Stimulated activated naive CD8-positive, alpha-beta T cell treated with anti-CD3 and anti-CD28 coated beads, Interleukin-15, amount 100 ng/mL, for 72 hours (primary cell): ENCODE data around the gene MYOM1.

Source experiments
- ATAC-seq: fragments of 150-1000 bp; cut with Tn5 transposase; 2 replicates; pipeline ENCODE4 v1.10.0; 2021; ENCODE audit warnings: mild to moderate bottlenecking, moderate library complexity
- DNase-seq, 2 donors: peaks; one replicate each; pipeline ENCODE4 v3.0.0; 2021 to 2022
- H3K27ac Mint-ChIP-seq, 2 donors: one replicate each; pipeline ENCODE4 v1.8.0; 2022; ENCODE audit warnings: mild to moderate bottlenecking in 2 of 2, mixed read lengths in 2 of 2, moderate library complexity in 2 of 2
- H3K27me3 Mint-ChIP-seq: one replicate; pipeline ENCODE4 v1.8.0; 2022; ENCODE audit warnings: mixed read lengths
- H3K4me1 Mint-ChIP-seq: one replicate; pipeline ENCODE4 v1.8.0; 2022; ENCODE audit warnings: mild to moderate bottlenecking, mixed read lengths
- H3K4me3 Mint-ChIP-seq, 2 donors: one replicate each; pipeline ENCODE4 v1.8.0; 2022; ENCODE audit warnings: mild to moderate bottlenecking in 2 of 2, mixed read lengths in 2 of 2, moderate library complexity in 1 of 2
- H3K9me3 Mint-ChIP-seq, 2 donors: one replicate each; pipeline ENCODE4 v1.8.0; 2022; ENCODE audit warnings: mixed read lengths in 2 of 2

Gene MYOM1

GRCh38 chr18:3219631-3220335, at the start of gene MYOM1:
MYOM1 (minus strand) TSS chr18:3219968; CDS start chr18:3215223, 4,745 bp downstream.
- no peak for DNase-seq
- ATAC-seq = no peak
- no peaks in the 10 kb centered on the region for H3K9me3 Mint-ChIP-seq
- H3K4me3 Mint-ChIP-seq = no peak within 1 kb of the TSS
- no peak within 1 kb of the TSS for H3K27ac Mint-ChIP-seq
- no peaks in the 10 kb centered on the region for H3K4me1 Mint-ChIP-seq
- H3K27me3 Mint-ChIP-seq = no peaks in the 10 kb centered on the region

DNA sequence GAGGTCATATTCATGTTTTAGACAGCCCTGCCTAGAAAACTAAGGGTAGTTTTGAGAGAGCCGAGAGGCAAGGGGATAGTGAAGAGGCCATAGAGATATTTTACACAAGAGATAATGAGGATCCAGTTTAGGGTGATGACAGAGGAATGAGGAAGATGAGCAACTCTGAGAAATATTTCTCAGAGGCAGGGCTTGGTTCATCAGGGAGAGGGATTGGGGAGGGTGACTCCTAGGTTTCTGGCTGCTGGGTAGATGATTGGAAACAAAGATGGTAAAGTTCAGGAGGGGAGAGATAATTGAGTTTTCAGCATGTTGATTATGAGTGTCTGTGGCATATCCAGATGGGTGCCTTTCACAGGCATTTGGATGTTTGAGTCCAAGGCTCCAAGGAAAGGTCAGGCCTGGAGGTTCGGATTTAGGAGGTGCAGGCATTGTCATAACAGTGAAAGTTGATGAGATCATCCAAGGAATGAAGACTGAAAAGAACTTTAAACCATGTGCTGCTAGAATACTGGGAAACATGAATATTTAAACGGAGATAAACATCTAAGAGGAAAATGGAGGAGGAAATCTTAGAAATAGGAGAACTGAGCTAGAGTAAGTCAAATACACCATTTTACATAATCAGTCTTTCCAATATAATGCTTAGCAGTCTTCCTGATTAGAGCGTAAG, 49.6 kb upstream of the MYOM1 start:
- Mint-ChIP-seq H3K27me3 (no peaks in the 10 kb centered on the region), H3K27ac (peak overlapping the region; percentile 56 to 66), H3K4me3 (peak overlapping the region; percentile 42 to 43), H3K9me3 (no peaks in the 10 kb centered on the region), H3K4me1 (peaks cover 74% of the 10 kb centered on the region)
- no peak for ATAC-seq
- no peak for DNase-seq

DNA sequence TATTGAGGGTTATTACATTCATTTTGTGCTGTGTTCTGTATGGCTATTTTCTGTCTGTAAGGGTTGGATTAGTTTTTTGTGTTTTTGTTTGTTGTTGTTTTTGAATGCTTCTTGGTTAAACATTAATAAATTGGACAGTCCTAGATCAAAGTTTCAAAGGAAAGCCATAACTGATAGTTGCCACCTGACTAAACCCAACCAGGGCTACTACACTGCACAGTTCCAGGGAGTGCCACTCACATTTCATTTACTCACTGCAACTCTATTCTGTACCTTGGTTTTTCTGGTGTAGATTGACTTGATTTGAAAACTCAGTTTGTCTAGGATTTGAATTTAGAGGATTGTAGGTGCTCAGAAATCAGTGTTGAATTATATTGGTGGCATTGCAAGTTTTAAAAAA, 48.5 kb upstream of the MYOM1 start:
- Mint-ChIP-seq H3K9me3 (no peaks in the 10 kb centered on the region), H3K27me3 (no peaks in the 10 kb centered on the region), H3K4me1 (peaks cover 85% of the 10 kb centered on the region), H3K4me3 (peak overlapping the region in 1 of 2 donors; percentile 2), H3K27ac (peak overlapping the region in 1 of 2 donors; percentile 85)
- DNase-seq = no peak
- ATAC-seq = peak; percentile 44

- H3K27ac Mint-ChIP-seq = peak overlapping the region in 1 of 2 donors; percentile 64
- no peak for DNase-seq
- H3K27me3 Mint-ChIP-seq = no peaks in the 10 kb centered on the region
- H3K4me3 Mint-ChIP-seq = peak overlapping the region; percentile 46 to 57
- peaks cover 80% of the 10 kb centered on the region for H3K4me1 Mint-ChIP-seq
- no peak for ATAC-seq
- no peaks in the 10 kb centered on the region for H3K9me3 Mint-ChIP-seq
These were observed 46.4 kb upstream of the MYOM1 start for GRCh38 chr18:3266062-3266608.

DNA sequence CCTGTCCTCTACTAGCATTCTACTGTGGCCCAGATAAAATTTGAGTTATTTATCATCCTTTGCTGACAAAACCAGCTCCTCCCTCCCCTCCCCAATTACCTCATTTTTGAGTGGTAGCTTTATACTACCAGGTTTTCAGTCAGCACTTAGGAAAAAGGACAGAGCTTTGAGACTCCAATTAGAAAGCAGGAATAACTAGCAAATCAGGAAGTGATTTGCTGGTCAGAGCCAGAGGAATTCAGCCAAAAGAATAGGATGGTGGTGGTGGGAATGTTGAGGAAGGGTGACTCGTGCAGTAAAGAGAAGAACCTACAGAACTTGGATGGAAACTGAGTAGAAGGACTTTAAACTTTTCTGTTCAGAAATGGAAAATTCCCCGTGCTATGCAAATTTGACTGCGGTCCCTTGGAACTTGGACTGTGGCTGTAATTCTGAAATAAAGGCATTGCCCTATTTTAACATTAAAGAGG, 45.8 kb upstream of the MYOM1 start:
- DNase-seq = no peak
- ATAC-seq = no peak
- H3K4me1 Mint-ChIP-seq = peaks cover 80% of the 10 kb centered on the region
- H3K9me3 Mint-ChIP-seq = no peaks in the 10 kb centered on the region
- no peak overlapping the region for H3K27ac Mint-ChIP-seq
- H3K4me3 Mint-ChIP-seq = peak overlapping the region; percentile 34 to 36
- no peaks in the 10 kb centered on the region for H3K27me3 Mint-ChIP-seq

- no peak for DNase-seq
- ATAC-seq = no peak
- Mint-ChIP-seq H3K27ac (no peak overlapping the region), H3K9me3 (no peaks in the 10 kb centered on the region), H3K4me1 (peaks cover 80% of the 10 kb centered on the region), H3K4me3 (peak overlapping the region; percentile 1 to 67), H3K27me3 (no peaks in the 10 kb centered on the region)
These were observed 44.6 kb upstream of the MYOM1 start for GRCh38 chr18:3264362-3264761.

DNA sequence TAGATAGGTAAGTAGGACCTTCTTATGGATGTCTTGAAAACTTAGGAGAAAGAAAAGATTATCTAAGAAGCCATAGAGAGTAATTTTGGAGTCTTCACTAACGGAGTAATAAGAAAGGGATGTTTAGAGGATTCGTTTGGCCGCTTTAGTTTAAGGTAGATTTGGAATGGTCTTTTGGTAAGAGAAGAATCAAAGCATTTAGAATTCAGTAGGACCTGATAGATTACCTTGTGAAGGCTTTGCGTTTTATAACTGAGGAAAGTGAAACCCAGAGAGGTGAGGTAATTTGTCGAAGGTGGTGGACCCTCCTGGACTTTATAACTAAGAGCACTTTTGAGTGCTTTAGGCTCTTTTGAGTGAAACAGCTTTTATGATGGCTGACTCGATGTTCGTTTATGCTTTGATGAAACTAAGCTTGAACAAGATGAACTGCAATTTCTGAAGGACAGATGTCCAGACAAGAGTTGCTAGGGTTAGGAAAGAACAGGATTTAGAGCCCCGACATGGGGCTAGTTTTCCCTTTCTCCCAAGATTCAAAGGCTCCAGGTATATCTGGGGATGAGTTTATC, 43.4 kb upstream of the MYOM1 start:
- no peak for ATAC-seq
- peak overlapping the region; percentile 90 to 95 for H3K27ac Mint-ChIP-seq

DNA sequence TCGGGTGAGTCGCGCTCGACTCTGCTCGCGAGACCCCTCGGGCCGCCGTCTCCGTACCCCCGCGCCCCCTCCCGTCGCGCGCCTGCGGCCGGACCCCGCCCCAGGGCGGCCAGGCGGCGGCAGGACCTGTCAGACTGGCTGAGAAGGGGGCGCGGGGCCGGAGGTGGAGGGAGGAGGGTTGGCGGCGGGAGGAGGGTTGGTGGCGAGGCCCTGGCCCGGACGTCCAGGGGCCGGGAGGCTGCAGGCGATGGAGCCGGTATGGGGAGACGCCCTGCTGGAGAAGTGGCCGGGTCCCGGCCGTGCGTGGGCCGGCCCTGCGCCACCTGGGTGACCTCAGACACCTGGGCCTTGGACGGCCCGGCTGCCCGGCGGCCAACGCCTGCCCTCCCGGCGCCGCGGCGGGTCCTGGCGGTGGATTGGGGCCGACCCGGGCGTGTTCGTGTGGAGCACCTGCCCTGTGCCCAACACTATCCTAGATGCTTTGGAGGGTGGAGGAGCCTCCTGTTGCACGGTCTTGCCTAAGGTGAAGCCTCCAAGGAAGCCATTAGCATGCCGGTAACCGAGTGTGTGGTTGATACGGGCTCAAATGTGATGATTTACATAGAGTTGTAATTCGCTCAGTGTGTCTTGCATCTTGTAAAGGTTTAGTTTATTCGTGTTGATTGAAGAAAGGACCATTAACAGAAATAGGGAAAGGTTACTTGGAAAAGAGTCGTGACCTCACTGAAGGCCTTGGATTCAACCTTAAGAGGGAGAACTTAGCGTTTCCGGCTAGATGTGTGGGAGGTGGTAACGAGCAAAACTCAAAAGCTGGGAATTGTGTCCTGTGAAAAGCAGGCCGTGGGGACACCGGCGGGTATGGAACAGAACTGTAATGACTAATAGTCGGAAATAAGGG, 42.7 kb upstream of the MYOM1 start:
- Mint-ChIP-seq H3K27ac (peak overlapping the region; percentile 99), H3K27me3 (no peaks in the 10 kb centered on the region), H3K4me1 (peaks cover 80% of the 10 kb centered on the region), H3K4me3 (peak overlapping the region; percentile 83 to 93), H3K9me3 (no peaks in the 10 kb centered on the region)
- DNase-seq = peak; percentile 50 to 54
- peak; percentile 68 for ATAC-seq

More for the DNA sequence above, 43.4 kb upstream of the MYOM1 start:
- H3K4me3 Mint-ChIP-seq = peak overlapping the region; percentile 83 to 93
- peaks cover 77% of the 10 kb centered on the region for H3K4me1 Mint-ChIP-seq
- no peaks in the 10 kb centered on the region for H3K27me3 Mint-ChIP-seq
- H3K9me3 Mint-ChIP-seq = no peaks in the 10 kb centered on the region
- DNase-seq = no peak

DNA sequence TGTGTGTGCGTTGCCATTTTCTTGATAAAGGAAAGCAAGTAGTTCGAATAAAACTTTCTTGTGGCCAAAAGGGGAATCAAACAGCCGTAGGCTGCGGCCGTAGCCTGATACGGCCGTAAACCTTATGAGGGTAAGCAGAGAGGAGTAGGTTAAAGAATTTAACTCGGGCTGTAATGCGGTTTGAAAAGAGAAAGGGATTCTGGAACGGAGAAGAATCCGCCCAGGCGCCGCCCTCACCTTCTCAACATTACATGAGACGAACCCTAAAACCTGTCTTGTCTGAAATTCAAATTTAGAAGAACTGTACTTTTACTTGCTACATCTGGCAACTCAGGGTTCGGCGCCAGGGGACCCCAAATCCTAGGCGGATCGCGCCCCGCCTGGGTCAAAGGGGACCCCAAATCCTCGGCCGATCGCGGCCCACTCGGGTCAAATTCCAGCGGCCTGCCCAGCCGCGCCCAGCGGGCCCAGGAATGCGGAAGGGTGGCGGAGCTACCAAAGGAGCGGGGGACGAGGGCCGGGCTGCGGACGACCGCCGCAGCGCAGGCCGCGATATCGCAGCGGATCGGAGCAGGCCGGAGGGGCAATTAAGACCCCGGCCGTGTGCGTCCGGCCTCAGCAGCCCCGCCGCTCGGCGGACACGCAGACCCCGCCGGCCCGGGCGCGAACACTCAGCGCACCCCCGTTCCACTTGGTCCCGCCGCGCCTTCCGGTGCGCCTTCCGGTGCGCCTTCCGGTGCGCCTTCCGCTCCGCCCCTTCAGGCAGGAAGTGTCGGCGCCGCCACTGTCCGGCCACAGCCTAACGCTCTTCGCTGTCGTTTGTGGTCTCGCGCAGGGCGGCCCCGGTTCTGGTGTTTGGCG, 41.8 kb upstream of the MYOM1 start, which contains the start of gene MYL12B:
TSS of gene MYL12B (plus strand) at position 761 of the 861 bp plus-strand sequence. CDS start 10,766 bp downstream, outside the sequence.
- Mint-ChIP-seq H3K4me3 (peak within 1 kb of the TSS; percentile 83 to 93), H3K4me1 (peaks cover 80% of the 10 kb centered on the region), H3K9me3 (no peaks in the 10 kb centered on the region), H3K27ac (peak within 1 kb of the TSS; percentile 99), H3K27me3 (no peaks in the 10 kb centered on the region)
- peak; percentile 84 for ATAC-seq
- peak; percentile 79 to 81 for DNase-seq

DNA sequence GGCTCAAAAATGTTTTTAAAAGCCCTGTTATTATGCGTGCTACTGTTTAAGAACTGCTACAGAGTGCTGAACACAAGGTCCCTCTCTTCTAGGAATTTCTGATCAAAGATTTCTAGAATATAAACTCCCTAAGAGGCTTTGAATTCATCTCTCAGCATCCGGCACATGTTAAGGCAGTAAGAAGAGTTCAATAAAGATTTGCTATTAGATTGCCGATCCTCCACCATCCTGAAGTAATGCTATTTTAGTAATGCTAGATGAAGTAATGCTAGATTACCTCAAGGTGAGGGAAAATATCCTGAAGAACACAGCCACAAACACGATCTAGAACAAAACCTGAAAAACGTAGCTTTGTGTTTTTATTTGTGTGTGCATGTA, 41.2 kb upstream of the MYOM1 start:
- DNase-seq (no peak), ATAC-seq (no peak)
- no peaks in the 10 kb centered on the region for H3K27me3 Mint-ChIP-seq

DNA sequence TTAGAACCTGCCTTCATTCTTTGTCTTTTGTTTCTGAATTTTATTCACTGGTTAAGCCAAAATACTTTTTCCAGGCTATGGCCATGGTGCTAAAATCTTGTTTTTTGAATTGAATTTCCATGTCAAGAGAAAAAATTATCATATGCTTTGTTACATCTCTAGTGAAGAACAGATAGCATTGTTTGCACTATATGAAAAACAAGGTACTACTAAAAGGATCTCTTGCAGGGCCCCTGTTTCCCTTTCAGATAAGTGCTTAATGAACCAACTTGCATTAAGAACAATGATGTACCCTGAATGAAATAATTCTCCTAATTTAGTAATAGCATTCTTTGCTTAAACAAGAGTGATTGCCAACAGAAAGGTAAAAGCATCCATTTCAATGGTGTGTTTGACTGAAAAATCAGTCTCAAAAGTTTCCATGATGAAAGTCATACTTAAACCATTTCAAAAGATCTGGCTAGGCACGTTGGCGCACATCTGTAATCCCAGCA, 37.9 kb upstream of the MYOM1 start:
- ATAC-seq = no peak
- Mint-ChIP-seq H3K27me3 (no peaks in the 10 kb centered on the region), H3K27ac (peak overlapping the region in 1 of 2 donors; percentile 65), H3K4me1 (peaks cover 80% of the 10 kb centered on the region), H3K4me3 (no peak overlapping the region), H3K9me3 (no peaks in the 10 kb centered on the region)
- no peak for DNase-seq

More for the DNA sequence above, 41.2 kb upstream of the MYOM1 start:
- H3K27ac Mint-ChIP-seq = peak overlapping the region; percentile 99
- peaks cover 80% of the 10 kb centered on the region for H3K4me1 Mint-ChIP-seq
- peak overlapping the region; percentile 83 to 91 for H3K4me3 Mint-ChIP-seq
- H3K9me3 Mint-ChIP-seq = no peaks in the 10 kb centered on the region

DNA sequence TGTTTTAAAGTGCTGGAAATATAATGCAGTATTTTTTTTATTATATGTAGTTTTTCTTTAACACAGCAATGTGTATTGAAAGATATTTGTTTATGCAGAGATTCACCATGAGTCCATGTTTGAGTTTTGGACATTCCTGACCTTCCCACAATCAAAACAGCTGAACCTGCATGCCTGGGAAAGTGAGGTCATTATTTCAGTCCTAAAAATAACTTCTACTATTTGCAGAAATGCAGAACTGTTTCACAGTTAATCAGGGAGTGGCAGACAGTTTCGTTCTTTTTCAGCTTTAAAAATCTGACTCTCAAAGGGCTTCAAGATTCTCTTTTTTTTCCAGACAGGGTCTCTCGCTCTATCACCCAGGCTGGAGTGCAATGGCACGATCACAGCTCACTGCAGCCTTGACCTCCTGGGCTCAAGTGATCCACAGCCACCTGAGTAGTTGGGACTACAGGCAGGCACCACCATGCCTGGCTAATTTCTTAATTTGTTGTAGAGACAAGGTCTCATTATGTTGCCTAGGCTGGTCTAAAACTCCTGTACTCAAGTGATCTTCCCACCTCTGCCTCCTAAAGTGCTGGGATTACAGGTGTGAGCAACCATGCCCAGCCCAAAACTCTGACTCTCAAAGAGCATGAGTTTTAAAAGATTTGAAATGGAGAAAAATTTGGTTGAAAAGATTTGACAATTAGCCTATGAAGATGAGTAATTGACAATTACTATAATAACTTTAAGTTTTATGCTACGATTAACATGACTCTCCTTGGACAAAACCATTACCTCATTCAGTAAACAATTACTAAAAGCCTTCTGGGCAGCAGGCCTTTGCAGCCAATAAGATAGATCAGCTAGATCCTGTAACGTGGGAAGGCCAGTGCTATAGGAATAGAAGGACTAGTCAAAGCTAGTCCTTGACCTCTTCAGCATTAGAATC, 37.2 kb upstream of the MYOM1 start:
- no peak for ATAC-seq
- Mint-ChIP-seq H3K4me1 (peaks cover 84% of the 10 kb centered on the region), H3K27ac (no peak overlapping the region), H3K27me3 (no peaks in the 10 kb centered on the region), H3K9me3 (no peaks in the 10 kb centered on the region), H3K4me3 (no peak overlapping the region)
- no peak for DNase-seq

DNA sequence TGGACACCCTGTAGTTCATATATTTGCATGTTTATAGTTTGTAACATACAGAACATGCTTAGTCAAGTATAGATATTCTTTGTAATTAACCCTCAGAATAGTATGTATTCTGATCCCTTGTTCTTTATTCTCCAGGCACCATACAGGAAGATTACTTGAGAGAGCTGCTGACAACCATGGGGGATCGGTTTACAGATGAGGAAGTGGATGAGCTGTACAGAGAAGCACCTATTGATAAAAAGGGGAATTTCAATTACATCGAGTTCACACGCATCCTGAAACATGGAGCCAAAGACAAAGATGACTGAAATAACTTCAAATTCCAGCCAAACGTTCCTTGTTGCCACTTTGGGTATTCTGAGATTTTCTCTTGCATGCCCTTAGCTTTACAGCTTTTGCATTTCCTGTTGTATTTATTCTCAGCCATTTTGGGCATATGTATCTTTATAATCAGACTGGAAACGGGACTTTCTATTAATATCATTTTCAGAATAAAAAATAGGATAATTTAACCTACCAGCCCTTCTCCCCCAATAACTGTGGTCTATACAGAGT, 35.9 kb upstream of the MYOM1 start:
- DNase-seq (no peak), ATAC-seq (no peak)
- H3K9me3 Mint-ChIP-seq = no peaks in the 10 kb centered on the region
- no peaks in the 10 kb centered on the region for H3K27me3 Mint-ChIP-seq
- no peak overlapping the region for H3K27ac Mint-ChIP-seq
- H3K4me1 Mint-ChIP-seq = peaks cover 90% of the 10 kb centered on the region
- no peak overlapping the region for H3K4me3 Mint-ChIP-seq
